SU-DHL-6 (cell line): Measurements from ENCODE around the gene SRGAP3.

Source experiments
- CTCF ChIP-seq: fragments of 200-600 bp; sonication (generic); IDR thresholded peaks from one replicate; pipeline ENCODE4 v1.5.1; 2017; ENCODE audit warnings: antibody characterized with exemption, mild to moderate bottlenecking, low read length, moderate library complexity; ENCODE audit not compliant: insufficient read depth, poor library complexity, severe bottlenecking
- EZH2phosphoT487 ChIP-seq: fragments of 200-600 bp; sonication (generic), shearing (Covaris generic); conservative IDR thresholded peaks from 2 replicates; pipeline ENCODE4 v1.6.1; 2018; ENCODE audit warnings: mild to moderate bottlenecking, antibody characterized with exemption, low read length, moderate library complexity, mixed read lengths

GRCh38 chr3:9146367-9147071, 102.9 kb downstream of the SRGAP3 start:
- no peak for TF ChIP-seq CTCF
- TF ChIP-seq EZH2phosphoT487: no peak
